ENCODE results near the gene FAM13C. TPM values are rescaled to one million over a fixed set of nuclear protein-coding genes. Genes with fewer than 3 reads are reported as not detected.

FAM13C gene
- total RNA-seq, 1 experiment from 2014 or later, result 0.18 TPM

DNA sequence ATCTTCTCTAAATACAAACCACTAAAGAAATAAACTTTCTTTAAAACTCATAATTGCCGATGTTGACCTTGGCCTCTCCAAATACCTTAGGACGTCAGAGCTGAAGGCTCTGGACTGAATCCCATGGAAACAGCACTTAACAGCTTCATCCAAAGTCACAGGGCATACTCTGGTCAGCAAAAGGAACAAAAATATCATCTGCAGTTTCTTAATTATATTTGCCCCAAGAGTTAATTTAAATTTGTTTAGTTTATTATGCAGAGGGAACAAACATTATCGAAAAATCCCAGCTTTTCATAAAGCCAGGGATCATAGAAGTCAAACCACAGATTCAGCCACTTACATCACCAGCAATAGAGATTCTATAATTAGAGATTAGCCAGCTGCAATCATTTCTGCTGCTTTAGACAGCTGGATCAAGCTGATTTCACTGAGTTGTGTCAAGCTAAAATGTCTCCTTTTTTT is 20.5 kb upstream of the FAM13C start:
- no peaks in the 10 kb centered on the region for H3K9me3 Mint-ChIP-seq (ENCODE audit: unreplicated experiment)
- no peaks in the 10 kb centered on the region for H3K4me1 Mint-ChIP-seq (ENCODE audit: low read depth, unreplicated experiment)
- H3K36me3 Mint-ChIP-seq (ENCODE audit: insufficient read depth, unreplicated experiment), result no peaks in the 10 kb centered on the region
- no peak overlapping the region for H3K4me3 ChIP-seq (ENCODE audit: low read depth, low read length)
- ChIA-PET CTCF (no interaction called here), POLR2A (no interaction called here)
- no peak overlapping the region for H3K4me3 Mint-ChIP-seq (ENCODE audit: unreplicated experiment)
- 0 out of 2 replicates have a peak, but pooled peaks cover 3% of the 10 kb centered on the region for H3K27me3 ChIP-seq (replicated peaks; ENCODE audit: control insufficient read depth, insufficient read depth, low read length)
- no peaks in the 10 kb centered on the region for H3K36me3 ChIP-seq (ENCODE audit: control insufficient read depth, insufficient read depth, low read length)
- intact Hi-C loops (cut with micrococcal nuclease; ENCODE audit: unreplicated experiment), result no loop called here
- BruUV-seq (replicated peaks), result no TSS peak
- no peak for DNase-seq
- H3K27me3 Mint-ChIP-seq (ENCODE audit: insufficient read depth, unreplicated experiment), result peaks cover 9% of the 10 kb centered on the region
- TF ChIP-seq, protein P1, sequence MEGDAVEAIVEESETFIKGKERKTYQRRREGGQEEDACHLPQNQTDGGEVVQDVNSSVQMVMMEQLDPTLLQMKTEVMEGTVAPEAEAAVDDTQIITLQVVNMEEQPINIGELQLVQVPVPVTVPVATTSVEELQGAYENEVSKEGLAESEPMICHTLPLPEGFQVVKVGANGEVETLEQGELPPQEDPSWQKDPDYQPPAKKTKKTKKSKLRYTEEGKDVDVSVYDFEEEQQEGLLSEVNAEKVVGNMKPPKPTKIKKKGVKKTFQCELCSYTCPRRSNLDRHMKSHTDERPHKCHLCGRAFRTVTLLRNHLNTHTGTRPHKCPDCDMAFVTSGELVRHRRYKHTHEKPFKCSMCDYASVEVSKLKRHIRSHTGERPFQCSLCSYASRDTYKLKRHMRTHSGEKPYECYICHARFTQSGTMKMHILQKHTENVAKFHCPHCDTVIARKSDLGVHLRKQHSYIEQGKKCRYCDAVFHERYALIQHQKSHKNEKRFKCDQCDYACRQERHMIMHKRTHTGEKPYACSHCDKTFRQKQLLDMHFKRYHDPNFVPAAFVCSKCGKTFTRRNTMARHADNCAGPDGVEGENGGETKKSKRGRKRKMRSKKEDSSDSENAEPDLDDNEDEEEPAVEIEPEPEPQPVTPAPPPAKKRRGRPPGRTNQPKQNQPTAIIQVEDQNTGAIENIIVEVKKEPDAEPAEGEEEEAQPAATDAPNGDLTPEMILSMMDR (IDR thresholded peaks at IDR 0.05; ENCODE audit: insufficient read depth in 1 of 2, low read depth in 1 of 2, low read length in 1 of 2, severe bottlenecking in 1 of 2, unreplicated experiment in 1 of 2), result no peak
- H3K27ac Mint-ChIP-seq (ENCODE audit: unreplicated experiment), result no peak overlapping the region
- H3K9me3 ChIP-seq, result no peaks in the 10 kb centered on the region
- no peaks in the 10 kb centered on the region for H3K4me1 ChIP-seq

DNA sequence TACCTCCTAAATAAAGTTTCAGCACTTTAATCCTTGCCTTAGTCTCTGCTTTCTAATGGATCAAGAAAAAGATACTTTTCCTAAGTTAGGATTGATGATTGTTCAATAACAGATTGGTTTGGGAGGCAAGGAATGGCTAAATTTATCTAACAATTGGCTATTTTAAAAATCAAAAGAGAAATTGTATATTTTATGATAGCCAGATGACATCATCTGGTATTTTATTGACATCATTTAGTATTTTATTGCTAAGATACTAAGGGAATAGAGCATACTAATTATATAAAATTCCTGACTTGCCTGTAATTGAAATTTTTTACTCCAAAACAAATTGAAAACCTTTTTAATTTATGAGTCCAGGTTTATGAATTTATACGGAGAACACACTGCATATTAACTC is 19.3 kb upstream of the FAM13C start:
- H3K36me3 Mint-ChIP-seq (ENCODE audit: insufficient read depth, unreplicated experiment), result no peaks in the 10 kb centered on the region
- Histone ChIP-seq H3K9me3 (no peaks in the 10 kb centered on the region), H3K4me1 (no peaks in the 10 kb centered on the region), H3K36me3 (ENCODE audit: control insufficient read depth, insufficient read depth, low read length) (no peaks in the 10 kb centered on the region), H3K27me3 (replicated peaks; ENCODE audit: control insufficient read depth, insufficient read depth, low read length) (0 out of 2 replicates have a peak, but pooled peaks cover 3% of the 10 kb centered on the region), H3K4me3 (ENCODE audit: low read depth, low read length) (no peak overlapping the region)
- H3K9me3 Mint-ChIP-seq (ENCODE audit: unreplicated experiment), result no peaks in the 10 kb centered on the region
- H3K4me1 Mint-ChIP-seq (ENCODE audit: low read depth, unreplicated experiment), result no peaks in the 10 kb centered on the region
- no peak overlapping the region for H3K27ac Mint-ChIP-seq (ENCODE audit: unreplicated experiment)
- intact Hi-C loops (cut with micrococcal nuclease; ENCODE audit: unreplicated experiment), result no loop called here
- ChIA-PET CTCF (no interaction called here), POLR2A (no interaction called here)
- peaks cover 9% of the 10 kb centered on the region for H3K27me3 Mint-ChIP-seq (ENCODE audit: insufficient read depth, unreplicated experiment)
- no peak for DNase-seq
- no peak overlapping the region for H3K4me3 Mint-ChIP-seq (ENCODE audit: unreplicated experiment)
- TF ChIP-seq, protein P1 (IDR thresholded peaks at IDR 0.05; ENCODE audit: insufficient read depth in 1 of 2, low read depth in 1 of 2, low read length in 1 of 2, severe bottlenecking in 1 of 2, unreplicated experiment in 1 of 2), result no peak
- no TSS peak for BruUV-seq (replicated peaks)

DNA sequence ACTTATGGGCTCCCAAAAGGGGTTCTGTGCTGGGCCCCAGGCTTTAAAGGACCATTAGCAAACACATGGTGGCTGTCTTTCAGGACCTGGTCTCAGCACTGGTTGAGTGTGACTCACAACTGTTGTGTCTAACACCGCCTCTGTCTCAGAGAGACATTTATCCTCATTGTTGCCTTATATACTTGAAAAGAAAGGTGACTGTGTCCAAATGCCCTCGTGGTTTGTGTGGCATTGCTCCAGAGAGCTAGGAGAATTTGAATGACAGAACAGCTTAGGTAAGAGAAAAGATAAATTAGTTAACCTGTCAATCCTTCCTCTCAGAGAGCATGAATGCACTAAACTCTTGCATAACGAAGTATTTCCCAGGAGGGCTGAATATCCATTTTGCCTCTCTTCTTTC is 14.5 kb upstream of the FAM13C start:
- no peaks in the 10 kb centered on the region for H3K4me1 Mint-ChIP-seq (ENCODE audit: low read depth, unreplicated experiment)
- H3K4me3 Mint-ChIP-seq (ENCODE audit: unreplicated experiment), result no peak overlapping the region
- no peaks in the 10 kb centered on the region for H3K4me1 ChIP-seq
- no peak for DNase-seq
- no peaks in the 10 kb centered on the region for H3K9me3 Mint-ChIP-seq (ENCODE audit: unreplicated experiment)
- H3K27me3 Mint-ChIP-seq (ENCODE audit: insufficient read depth, unreplicated experiment), result peaks cover 14% of the 10 kb centered on the region
- H3K27me3 ChIP-seq (replicated peaks; ENCODE audit: control insufficient read depth, insufficient read depth, low read length), result 0 out of 2 replicates have a peak, but pooled peaks cover 1% of the 10 kb centered on the region
- ChIA-PET CTCF (no interaction called here), POLR2A (no interaction called here)
- H3K9me3 ChIP-seq, result no peaks in the 10 kb centered on the region
- no peak overlapping the region for H3K4me3 ChIP-seq (ENCODE audit: low read depth, low read length)
- no TSS peak for BruUV-seq (replicated peaks)
- intact Hi-C loops (cut with micrococcal nuclease; ENCODE audit: unreplicated experiment), result no loop called here
- TF ChIP-seq, protein P1 (IDR thresholded peaks at IDR 0.05; ENCODE audit: insufficient read depth in 1 of 2, low read depth in 1 of 2, low read length in 1 of 2, severe bottlenecking in 1 of 2, unreplicated experiment in 1 of 2), result no peak
- no peak overlapping the region for H3K27ac Mint-ChIP-seq (ENCODE audit: unreplicated experiment)
- H3K36me3 ChIP-seq (ENCODE audit: control insufficient read depth, insufficient read depth, low read length), result no peaks in the 10 kb centered on the region
- H3K36me3 Mint-ChIP-seq (ENCODE audit: insufficient read depth, unreplicated experiment), result no peaks in the 10 kb centered on the region
